NCI-H128 (cell line): ENCODE data around the gene DSC3.
A peak's percentile ranks its signal among the peaks of the same experiment; 100 is the strongest.

ENCODE experiments used
- DNase-seq: peaks from one replicate; lab custom pipeline; 2025; ENCODE audit not compliant: unreplicated experiment; lab: John Stamatoyannopoulos, UW

Gene DSC3

GRCh38 chr18:31042406-31043181 lies at the start of gene DSC3:
TSS of gene DSC3 (minus strand) at chr18:31042742. CDS start at chr18:31042660, 82 bp downstream.
- DNase-seq: no peak

GRCh38 chr18:31091350-31091749 lies 48.8 kb upstream of the DSC3 start:
- DNase-seq: no peak

GRCh38 chr18:31088532-31088931 lies 46.0 kb upstream of the DSC3 start:
- no peak for DNase-seq

GRCh38 chr18:31079973-31080372 lies 37.4 kb upstream of the DSC3 start:
- DNase-seq: no peak

- DNase-seq: no peak
These were observed 35.3 kb upstream of the DSC3 start for GRCh38 chr18:31077878-31078277.

- no peak for DNase-seq
These were observed 29.6 kb upstream of the DSC3 start for GRCh38 chr18:31072175-31072574.

GRCh38 chr18:31070206-31070605 lies 27.7 kb upstream of the DSC3 start:
- DNase-seq: no peak

GRCh38 chr18:31066266-31066665 lies 23.7 kb upstream of the DSC3 start:
- no peak for DNase-seq

GRCh38 chr18:31065036-31065773 lies 22.7 kb upstream of the DSC3 start:
- DNase-seq: no peak

- DNase-seq: no peak
These were observed 21.6 kb upstream of the DSC3 start for GRCh38 chr18:31064130-31064529.

GRCh38 chr18:31061945-31062344 lies 19.4 kb upstream of the DSC3 start:
- no peak for DNase-seq

GRCh38 chr18:31058897-31059296 lies 16.4 kb upstream of the DSC3 start:
- no peak for DNase-seq

GRCh38 chr18:31057917-31058316 lies 15.4 kb upstream of the DSC3 start:
- DNase-seq: no peak

GRCh38 chr18:31057051-31057450 lies 14.5 kb upstream of the DSC3 start:
- no peak for DNase-seq

GRCh38 chr18:31056296-31056695 lies 13.8 kb upstream of the DSC3 start:
- no peak for DNase-seq

GRCh38 chr18:31050635-31051034 lies 8.1 kb upstream of the DSC3 start:
- no peak for DNase-seq

GRCh38 chr18:31049189-31049588 lies 6.6 kb upstream of the DSC3 start:
- DNase-seq: peak; percentile 10

- DNase-seq: no peak
These were observed 5.7 kb upstream of the DSC3 start for GRCh38 chr18:31048216-31048615.

GRCh38 chr18:31046916-31047315 lies 4.4 kb upstream of the DSC3 start:
- no peak for DNase-seq

GRCh38 chr18:31045599-31045998 lies 3.1 kb upstream of the DSC3 start:
- no peak for DNase-seq

GRCh38 chr18:31044926-31045325 lies 2.4 kb upstream of the DSC3 start:
- DNase-seq: no peak

GRCh38 chr18:31043709-31044108 lies 1.2 kb upstream of the DSC3 start:
- no peak for DNase-seq

GRCh38 chr18:31042084-31042405 lies 497 bp downstream of the DSC3 start:
- no peak for DNase-seq
